Small intestine (tissue), 7 donors: Measurements from ENCODE around the gene NKX1-2. TPM values are rescaled to one million over a fixed set of nuclear protein-coding genes. Genes with fewer than 3 reads are reported as not detected.

Source experiments
- DNase-seq, 2 donors: peaks; one replicate each; pipeline versions ENCODE4 v3.0.0 to v3.0.0-alpha.2; 2013
- FAIRE-seq: peaks from 2 replicates; lab custom pipeline; 2012; peaks lifted over from hg19 to GRCh38; lab: Jason Lieb, UNC
- H3K27ac ChIP-seq, 3 donors: one replicate each; pipeline ENCODE4 v1.5.1; 2013; ENCODE audit warnings: low read length in 2 of 3, mild to moderate bottlenecking in 2 of 3, control low read depth in 1 of 3, inconsistent platforms in 1 of 3, low read depth in 1 of 3, moderate library complexity in 1 of 3
- H3K27me3 ChIP-seq, 3 donors: one replicate each; pipeline ENCODE4 v1.6.1; 2013; ENCODE audit warnings: low read length in 3 of 3, inconsistent platforms in 1 of 3; ENCODE audit not compliant: control insufficient read depth in 3 of 3, insufficient read depth in 3 of 3
- H3K36me3 ChIP-seq, 3 donors: one replicate each; pipeline ENCODE4 v1.6.1; 2013; ENCODE audit warnings: low read length in 3 of 3, inconsistent platforms in 1 of 3, low read depth in 1 of 3, mild to moderate bottlenecking in 1 of 3, moderate library complexity in 1 of 3; ENCODE audit not compliant: control insufficient read depth in 3 of 3, insufficient read depth in 2 of 3
- H3K4me1 ChIP-seq, 3 donors: one replicate each; pipeline ENCODE4 v1.6.1; 2013; ENCODE audit warnings: low read length in 2 of 3, inconsistent platforms in 1 of 3, low read depth in 1 of 3, mild to moderate bottlenecking in 1 of 3, moderate library complexity in 1 of 3; ENCODE audit not compliant: control insufficient read depth in 3 of 3, insufficient read depth in 2 of 3
- H3K4me3 ChIP-seq, 3 donors: one replicate each; pipeline ENCODE4 v1.5.1; 2013; ENCODE audit warnings: low read length in 3 of 3, control low read depth in 1 of 3, inconsistent platforms in 1 of 3, low read depth in 1 of 3, mild to moderate bottlenecking in 1 of 3, moderate library complexity in 1 of 3
- H3K9me3 ChIP-seq, 2 donors: one replicate each; pipeline ENCODE4 v1.6.1; 2013; ENCODE audit warnings: low read depth in 1 of 2, low read length in 1 of 2; ENCODE audit not compliant: control insufficient read depth in 2 of 2, insufficient read depth in 1 of 2
- WGBS, 3 donors: extraction: QIAGEN DNeasy Blood & Tissue Kit; methylation state at CpG; one replicate each; pipeline ENCODE4 v1.1.7; 2013; 5-methylcytosine and 5-hydroxymethylcytosine counted together
- polyA plus RNA-seq, 4 donors: library from polyadenylated mRNA; stranded (reverse) in 3 of 4; unstranded in 1 of 4; fragments of 200-250 nt in 3 of 4; fragments of 120-200 nt in 1 of 4; gene quantifications; one replicate each; pipeline versions ENCODE4 v1.2.1 to v1.2.3, GENCODE V29; 2013
- donor health status: healthy with polysubstance abuse.
- donor health status: control.
- donor health status: control.
- donor health status: Bipolar disorder and iron deficiency.
- donor health status: healthy.

NKX1-2 gene
- polyA plus RNA-seq, 4 donors, result 0.06 to 13.1 TPM; not detected in 2

GRCh38 chr10:124423813-124424212, 26.0 kb downstream of the NKX1-2 start:
- H3K27ac ChIP-seq, result no peak overlapping the region
- H3K36me3 ChIP-seq, result no peaks in the 10 kb centered on the region
- H3K9me3 ChIP-seq, result no peaks in the 10 kb centered on the region
- 68 to 77% (median 69%) methylated on average over 5 of the region's 5 CpGs for WGBS, 3 donors
- no peak for DNase-seq
- H3K4me1 ChIP-seq, result peaks cover 0 to 67% (median 7%) of the 10 kb centered on the region in 3 donors
- no peak for FAIRE-seq
- no peaks in the 10 kb centered on the region for H3K27me3 ChIP-seq
- no peak overlapping the region for H3K4me3 ChIP-seq

- 76 to 86% (median 81%) methylated on average over 12 of the region's 12 CpGs for WGBS, 3 donors
- Histone ChIP-seq H3K27ac (peak overlapping the region in 1 of 3 donors; percentile 89), H3K9me3 (no peaks in the 10 kb centered on the region), H3K4me1 (peaks cover 2 to 60% (median 7%) of the 10 kb centered on the region in 3 donors), H3K36me3 (no peaks in the 10 kb centered on the region), H3K4me3 (no peak overlapping the region), H3K27me3 (no peaks in the 10 kb centered on the region)
- no peak for FAIRE-seq
- DNase-seq, result no peak
These were observed 27.1 kb downstream of the NKX1-2 start for GRCh38 chr10:124422742-124423141.

- Histone ChIP-seq H3K27me3 (no peaks in the 10 kb centered on the region), H3K4me1 (peaks cover 5 to 46% (median 7%) of the 10 kb centered on the region in 3 donors), H3K9me3 (no peaks in the 10 kb centered on the region), H3K4me3 (peak overlapping the region in 1 of 3 donors; percentile 5), H3K36me3 (peaks cover 0 to 2% (median 0%) of the 10 kb centered on the region in 3 donors), H3K27ac (peak overlapping the region; percentile 41 to 89 (median 68))
- WGBS, 3 donors, result 14 to 41% (median 14%) methylated on average over 1 of the region's 1 CpG
- peak; percentile 89 to 95 for DNase-seq
- FAIRE-seq, result no peak
These were observed 29.6 kb downstream of the NKX1-2 start for GRCh38 chr10:124420254-124420653.

- H3K4me3 ChIP-seq, result peak overlapping the region in 2 of 3 donors; percentile 86 to 99
- H3K36me3 ChIP-seq, result peaks cover 0 to 5% (median 0%) of the 10 kb centered on the region in 3 donors
- peak overlapping the region; percentile 75 to 89 (median 85) for H3K27ac ChIP-seq
- FAIRE-seq (no peak), DNase-seq (no peak)
- WGBS, 3 donors, result 77 to 83% (median 78%) methylated on average over 10 of the region's 10 CpGs
- H3K27me3 ChIP-seq, result no peaks in the 10 kb centered on the region
- no peaks in the 10 kb centered on the region for H3K9me3 ChIP-seq
- peaks cover 5 to 42% (median 7%) of the 10 kb centered on the region in 3 donors for H3K4me1 ChIP-seq
These were observed 30.2 kb downstream of the NKX1-2 start for GRCh38 chr10:124419635-124420034.

GRCh38 chr10:124418726-124419501, 30.9 kb downstream of the NKX1-2 start, which contains the start of gene OAT:
Gene OAT (minus strand): TSS chr10:124418923. CDS start chr10:124412171, 6,752 bp downstream.
- Histone ChIP-seq H3K9me3 (no peaks in the 10 kb centered on the region), H3K36me3 (peaks cover 0 to 6% (median 2%) of the 10 kb centered on the region in 3 donors), H3K27ac (peak within 1 kb of the TSS; percentile 82 to 91 (median 89)), H3K4me1 (peaks cover 2 to 35% (median 5%) of the 10 kb centered on the region in 3 donors), H3K4me3 (peak within 1 kb of the TSS; percentile 65 to 99 (median 86)), H3K27me3 (no peaks in the 10 kb centered on the region)
- DNase-seq (peak; percentile 99), FAIRE-seq (no peak)
- WGBS, 3 donors, result 1 to 2% (median 2%) methylated on average over 51 to 70 of the region's 70 CpGs

- Histone ChIP-seq H3K9me3 (no peaks in the 10 kb centered on the region), H3K4me3 (peak overlapping the region; percentile 65 to 99 (median 86)), H3K36me3 (peaks cover 0 to 13% (median 2%) of the 10 kb centered on the region in 3 donors), H3K4me1 (peaks cover 2 to 34% (median 5%) of the 10 kb centered on the region in 3 donors), H3K27me3 (no peaks in the 10 kb centered on the region), H3K27ac (peak overlapping the region; percentile 82 to 91 (median 85))
- WGBS, 3 donors, result 2 to 5% (median 3%) methylated on average over 57 to 64 of the region's 64 CpGs
- no peak for FAIRE-seq
- peak in 1 of 2 donors; percentile 73 for DNase-seq
These were observed 31.7 kb downstream of the NKX1-2 start for GRCh38 chr10:124417895-124418725.

GRCh38 chr10:124416733-124417132, 33.1 kb downstream of the NKX1-2 start:
- Histone ChIP-seq H3K36me3 (peaks cover 0 to 23% (median 2%) of the 10 kb centered on the region in 3 donors), H3K9me3 (no peaks in the 10 kb centered on the region), H3K27ac (peak overlapping the region in 1 of 3 donors; percentile 85), H3K4me1 (peaks cover 2 to 23% (median 5%) of the 10 kb centered on the region in 3 donors), H3K4me3 (peak overlapping the region in 2 of 3 donors; percentile 86 to 99), H3K27me3 (no peaks in the 10 kb centered on the region)
- no peak for FAIRE-seq
- DNase-seq, result no peak
- WGBS, 3 donors, result 20 to 49% (median 44%) methylated on average over 6 of the region's 6 CpGs

- peaks cover 2 to 15% (median 5%) of the 10 kb centered on the region in 3 donors for H3K4me1 ChIP-seq
- no peaks in the 10 kb centered on the region for H3K27me3 ChIP-seq
- peak overlapping the region in 1 of 3 donors; percentile 85 for H3K27ac ChIP-seq
- 52 to 60% (median 56%) methylated on average over 2 of the region's 2 CpGs for WGBS, 3 donors
- no peaks in the 10 kb centered on the region for H3K9me3 ChIP-seq
- DNase-seq (no peak), FAIRE-seq (no peak)
- H3K4me3 ChIP-seq, result peak overlapping the region in 1 of 3 donors; percentile 86
- H3K36me3 ChIP-seq, result peaks cover 0 to 36% (median 2%) of the 10 kb centered on the region in 3 donors
These were observed 34.6 kb downstream of the NKX1-2 start for GRCh38 chr10:124415210-124415609.
